GM21529 (cell line): ENCODE data around the gene PRRX1.

Experiments
- ATAC-seq: cut with Tn5 transposase; IDR thresholded peaks from one replicate; pipeline ENCODE4 v1.9.1; 2021; ENCODE audit not compliant: unreplicated experiment

The PRRX1 gene

DNA sequence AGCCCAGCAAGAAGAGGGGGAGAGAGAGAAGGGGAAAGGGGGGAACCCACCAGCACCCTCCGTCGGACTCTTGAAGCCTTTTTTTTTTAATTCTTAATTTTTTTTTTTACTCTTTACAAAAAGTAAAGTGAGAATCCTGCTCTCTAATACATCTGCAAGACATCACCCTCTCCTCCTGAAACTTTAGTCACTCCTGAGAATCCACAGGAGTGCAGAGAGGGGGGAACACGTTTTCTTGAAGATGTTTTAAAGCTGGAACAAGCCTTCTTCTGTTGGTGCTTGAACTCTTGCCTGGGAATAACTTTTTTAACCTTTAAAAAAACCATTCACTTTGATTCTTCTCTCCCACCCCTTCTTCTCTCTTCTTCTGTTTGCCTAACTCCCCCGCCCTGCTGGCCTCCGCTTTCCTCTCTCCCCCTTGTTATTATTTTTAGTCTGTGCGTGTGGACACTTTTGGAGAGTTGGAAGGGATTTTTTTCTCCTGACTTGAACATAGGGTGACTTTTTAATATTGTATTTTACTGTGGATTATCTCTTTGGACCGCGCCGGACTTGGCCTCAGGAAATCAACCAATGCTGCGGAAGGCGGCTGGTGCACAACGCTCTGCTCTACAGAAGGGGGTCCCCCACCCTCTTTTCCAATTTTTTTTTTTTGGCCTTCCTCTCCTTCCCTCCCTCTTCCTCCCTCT, 383 bp upstream of the PRRX1 start:
- no peak for ATAC-seq

DNA sequence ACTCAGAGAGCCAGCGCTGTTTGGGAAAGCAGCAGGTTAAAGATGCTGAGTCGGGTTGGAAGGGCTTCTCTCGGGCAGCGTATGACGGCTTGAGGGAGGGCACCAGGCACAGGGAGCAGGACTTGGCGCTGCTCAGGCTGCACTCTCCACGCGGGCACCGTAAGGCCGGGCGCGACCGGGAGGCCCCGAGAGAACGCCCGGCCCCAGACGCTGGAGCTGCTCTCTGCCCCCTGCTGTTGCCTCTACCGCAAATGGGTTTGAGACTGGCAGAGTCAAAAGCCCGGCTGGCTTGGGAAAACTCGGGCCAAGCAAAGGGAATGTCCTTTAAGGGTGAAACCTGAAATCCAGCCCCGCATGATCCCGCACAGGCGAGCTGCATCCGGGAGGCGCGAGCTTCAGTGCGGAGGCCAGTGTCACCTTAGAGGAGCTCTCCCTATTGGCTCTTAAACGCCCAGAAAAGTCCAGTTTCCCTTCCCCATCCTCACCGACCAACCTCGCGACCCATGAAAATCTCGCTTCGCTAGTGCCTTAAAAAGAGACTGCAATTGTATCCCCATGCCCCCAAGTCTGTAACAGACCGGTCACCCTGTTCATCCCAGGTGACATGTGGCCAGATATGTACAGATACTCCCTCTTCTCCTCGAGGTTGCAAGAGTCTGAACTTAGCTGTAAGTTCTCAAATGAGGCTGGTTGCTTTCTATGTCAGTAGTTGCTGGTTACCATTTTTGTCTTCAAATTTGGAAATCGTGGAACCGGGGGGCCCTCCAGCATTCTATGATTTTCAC, 1.1 kb downstream of the PRRX1 start:
- ATAC-seq = no peak

DNA sequence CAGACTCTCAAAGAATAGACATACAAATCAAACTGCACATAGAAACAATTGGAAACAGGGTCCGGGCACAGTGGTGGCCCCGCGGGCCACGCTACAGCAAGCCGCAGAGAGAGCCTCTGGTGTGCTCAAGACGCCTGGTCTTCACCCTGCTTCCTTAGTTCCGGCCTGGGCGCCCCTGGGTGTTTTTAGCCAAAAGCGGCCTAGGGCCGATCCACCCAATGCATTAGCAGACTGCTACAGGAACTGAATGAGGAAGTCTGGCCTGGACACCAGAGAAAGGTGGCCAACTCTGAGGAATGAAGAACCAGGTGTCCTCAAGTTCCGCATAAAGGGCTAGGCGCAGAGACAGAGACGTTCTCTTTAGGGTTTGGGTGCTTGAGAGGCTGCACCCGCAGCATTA, 1.7 kb downstream of the PRRX1 start:
- ATAC-seq = no peak

DNA sequence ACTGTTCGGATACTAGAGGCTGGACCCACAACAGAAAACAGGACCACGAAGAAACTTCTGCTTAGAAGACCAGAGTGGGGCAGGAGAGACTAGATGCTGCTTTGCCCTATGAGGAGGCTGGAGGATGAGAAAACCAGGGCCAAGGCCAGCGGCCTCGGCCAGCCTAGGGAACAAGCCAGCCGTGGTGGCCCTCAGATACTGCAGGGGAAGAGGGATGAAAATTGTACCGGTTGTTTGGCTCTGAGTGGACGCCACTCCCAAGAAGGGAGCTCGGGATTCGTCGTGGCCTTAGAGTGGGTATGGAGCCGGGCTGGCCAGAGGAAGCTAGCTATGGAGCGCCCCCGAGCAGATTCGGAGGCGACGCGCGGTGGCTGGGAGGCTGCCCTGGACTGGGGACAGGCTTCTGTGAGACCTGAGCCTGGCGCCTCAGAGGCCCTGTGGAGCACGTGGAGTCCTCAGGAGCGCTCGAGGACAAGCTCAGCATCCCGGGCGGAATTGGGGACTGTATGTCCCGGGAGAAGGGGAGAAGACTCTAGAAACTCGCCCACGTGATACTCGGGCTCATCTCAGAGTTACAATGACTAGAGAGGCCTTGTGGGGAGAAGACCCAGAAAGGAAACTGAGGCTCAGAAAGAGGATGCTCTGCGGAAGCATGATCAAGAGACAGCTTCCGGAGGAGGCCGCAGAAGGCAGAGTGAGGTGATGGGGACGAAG, 2.8 kb downstream of the PRRX1 start:
- ATAC-seq = no peak

DNA sequence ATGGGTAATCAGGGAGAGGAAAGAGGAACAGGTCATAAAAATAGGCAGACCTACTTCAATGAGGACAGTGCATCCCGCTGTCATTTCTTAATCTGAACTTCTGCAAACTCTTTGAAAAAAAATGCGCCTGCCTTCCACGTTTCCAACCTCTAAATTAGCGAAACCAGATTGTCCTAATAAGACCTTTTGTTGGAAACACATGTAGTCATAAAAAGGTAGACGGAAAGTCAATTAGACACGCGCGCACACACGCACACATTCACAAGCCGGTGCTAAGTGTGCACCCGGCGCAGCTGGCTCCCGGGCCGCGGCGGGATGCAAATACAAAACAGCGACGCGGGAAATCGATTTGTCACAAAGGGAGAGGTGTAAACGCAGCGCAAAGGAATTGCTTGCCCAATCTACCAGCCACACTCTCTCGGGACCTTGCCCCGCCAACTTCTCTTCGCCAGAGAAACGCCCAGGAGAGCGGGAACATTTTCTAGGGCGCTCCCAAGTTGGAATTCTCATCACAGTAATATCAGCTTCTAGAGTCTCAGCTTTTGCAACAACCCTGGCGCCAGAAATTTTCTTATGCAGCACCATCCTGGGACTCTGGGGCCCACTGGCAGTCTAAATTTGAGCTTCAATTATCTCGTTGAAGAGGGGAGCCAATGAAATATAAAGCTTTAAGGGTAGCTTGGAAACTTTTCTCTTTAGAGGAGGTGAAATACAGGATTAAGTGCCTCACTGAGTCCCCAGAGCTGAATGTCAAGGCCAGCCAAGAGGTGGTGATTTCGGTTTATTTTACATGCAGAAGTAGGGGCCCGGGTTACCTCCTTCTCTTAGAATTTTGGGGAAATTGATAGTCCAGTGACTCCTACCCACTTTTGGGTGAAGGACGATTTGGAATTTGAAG, 4.5 kb downstream of the PRRX1 start:
- ATAC-seq = no peak

DNA sequence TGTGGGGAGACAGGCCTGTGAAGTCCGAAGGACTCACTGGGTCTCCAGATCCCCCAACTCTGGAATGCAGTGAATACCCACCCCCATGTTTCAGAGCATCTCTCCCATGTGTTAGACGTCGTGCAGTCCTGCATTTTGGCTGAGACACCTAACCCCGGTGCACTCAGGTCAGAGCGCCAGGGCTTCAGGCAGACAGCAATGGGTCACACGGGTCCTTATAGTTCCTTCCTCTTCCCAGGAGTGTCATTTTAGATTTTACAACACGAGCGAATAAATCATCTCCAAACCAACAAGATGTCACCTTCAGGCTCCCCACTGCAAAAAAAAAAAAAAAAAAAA, 5.1 kb downstream of the PRRX1 start:
- no peak for ATAC-seq

DNA sequence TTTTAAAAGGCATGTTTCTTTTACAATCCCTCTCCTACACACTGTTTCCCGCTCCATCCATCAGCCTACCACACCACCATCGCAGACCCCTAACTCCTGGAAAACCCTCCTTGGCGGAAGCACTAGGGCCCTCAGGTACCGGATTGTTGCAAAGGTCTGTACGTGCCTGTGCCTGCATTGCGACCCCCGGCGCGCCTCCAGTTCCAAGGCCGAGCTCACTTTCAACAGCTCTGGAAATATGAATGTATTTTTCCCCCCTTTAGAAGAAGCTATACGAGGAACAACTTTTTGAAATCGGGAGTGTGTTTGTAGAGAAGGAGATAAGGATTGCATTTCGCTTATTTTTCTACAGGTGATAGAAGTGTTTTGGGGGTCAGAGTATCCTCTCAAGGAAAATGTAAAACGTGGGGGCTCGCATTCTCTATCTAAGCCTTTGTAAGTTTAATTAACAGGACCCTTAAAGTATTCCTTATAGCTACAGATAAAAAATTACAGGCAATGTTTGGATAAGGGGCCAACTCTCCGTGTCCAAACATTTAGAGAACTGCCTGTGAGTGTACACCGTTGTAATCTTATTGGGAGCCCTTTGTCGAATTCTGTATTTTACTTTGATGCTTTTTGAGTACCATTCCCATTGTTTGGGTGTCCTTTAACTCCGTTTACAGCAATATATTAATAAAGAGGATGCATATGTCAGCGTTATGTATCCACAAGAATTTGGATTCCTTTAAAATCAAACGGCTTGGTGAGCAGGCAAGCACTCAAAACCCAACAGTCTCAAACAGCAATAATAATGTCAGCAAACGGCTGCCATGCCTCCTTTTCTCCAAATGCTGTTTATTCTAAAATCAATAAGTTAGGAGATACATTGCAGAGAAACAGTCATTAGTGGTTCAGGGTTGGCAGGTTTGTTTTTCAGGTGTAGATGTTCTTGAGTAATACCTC, 5.9 kb downstream of the PRRX1 start:
- no peak for ATAC-seq

DNA sequence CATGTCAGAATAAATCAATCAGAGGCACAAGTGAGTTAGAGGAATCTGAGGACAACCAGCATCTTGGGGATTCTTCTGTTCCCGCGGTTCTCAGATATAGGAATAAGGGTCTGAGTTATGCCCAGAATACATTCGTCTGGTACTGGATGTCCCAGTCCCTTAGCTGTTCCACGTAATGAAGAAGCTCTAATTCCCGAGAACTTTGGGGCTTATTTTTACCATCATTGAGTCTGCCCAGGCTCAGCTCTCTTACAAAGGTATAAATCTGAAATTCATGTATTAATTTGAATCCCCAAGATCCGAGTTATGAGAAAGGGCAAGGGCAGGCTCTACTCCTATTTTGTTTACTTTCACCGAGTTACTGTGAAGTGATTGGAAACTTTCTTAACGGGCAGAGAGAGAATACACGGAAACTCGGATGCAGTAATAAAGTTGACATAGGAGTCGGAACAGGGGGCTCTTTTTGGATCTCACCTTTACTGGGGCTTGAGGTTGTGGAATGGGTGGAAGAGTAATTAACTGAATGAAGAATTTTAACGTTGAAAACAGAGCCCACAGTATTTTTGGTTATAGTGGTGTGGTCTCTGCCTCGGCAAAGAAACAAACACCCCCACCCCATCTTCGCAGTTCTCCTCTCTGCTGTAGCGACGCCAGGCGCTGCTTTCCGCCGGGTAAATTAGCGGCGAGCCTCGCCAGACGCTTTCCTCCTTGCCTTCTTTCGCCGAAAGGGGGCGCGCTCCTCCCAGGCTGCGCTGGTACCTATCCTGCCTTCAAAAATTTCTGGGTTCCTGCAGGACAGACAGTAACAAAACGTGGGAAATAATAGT, 7.1 kb downstream of the PRRX1 start:
- no peak for ATAC-seq

DNA sequence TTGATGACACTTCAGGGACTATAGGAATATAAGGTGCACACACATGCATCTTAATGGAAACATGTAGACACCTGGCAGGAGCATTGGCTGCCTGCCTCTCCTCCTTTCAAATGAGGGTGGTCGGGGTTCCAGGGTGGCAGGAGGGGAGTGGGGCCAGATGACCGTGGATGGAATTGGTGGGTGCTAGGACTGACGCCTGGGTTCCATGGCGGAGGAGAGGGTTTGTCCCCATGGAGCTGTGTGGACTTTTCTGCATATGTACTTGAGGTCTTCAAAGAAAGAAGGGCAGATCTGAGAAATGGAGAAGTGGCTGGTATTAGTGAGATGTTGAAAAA, 7.7 kb downstream of the PRRX1 start:
- no peak for ATAC-seq

DNA sequence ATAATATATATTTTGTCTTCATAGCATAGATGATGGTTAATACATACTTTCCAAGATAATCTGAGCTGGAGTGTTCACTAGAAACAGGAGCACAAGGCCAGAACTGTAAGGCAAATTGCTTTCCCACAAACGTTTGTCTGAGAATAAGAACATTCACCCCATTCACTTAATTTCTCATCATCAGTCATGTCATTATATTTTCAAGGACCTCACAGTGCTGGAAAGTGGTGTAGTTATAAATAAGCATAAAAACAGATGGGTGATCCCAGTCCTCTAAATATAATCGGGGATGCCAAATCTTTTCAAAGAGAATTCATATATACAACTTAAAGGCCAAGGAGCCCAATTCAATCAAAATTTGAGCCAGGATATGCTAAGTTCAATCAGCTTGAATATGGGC, 8.4 kb downstream of the PRRX1 start:
- no peak for ATAC-seq

DNA sequence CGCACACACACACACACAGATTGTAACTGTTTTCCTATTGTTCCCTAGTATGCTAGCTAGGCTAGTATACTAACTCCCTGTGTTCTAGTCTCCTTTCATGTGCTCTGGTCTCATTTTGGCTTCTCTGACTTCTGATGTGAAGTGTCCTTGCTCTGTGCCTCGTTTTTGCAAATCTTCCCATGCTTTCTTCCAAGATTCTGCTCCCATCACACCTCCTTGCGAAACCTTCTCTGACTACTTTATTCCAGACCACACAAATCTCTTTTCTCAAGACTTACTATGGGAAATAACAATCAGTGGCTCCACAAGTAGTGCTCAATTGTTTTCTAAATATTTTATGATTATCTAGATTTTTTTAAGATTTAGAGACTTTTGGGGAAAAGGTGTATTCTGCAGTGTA, 10.3 kb downstream of the PRRX1 start:
- no peak for ATAC-seq

DNA sequence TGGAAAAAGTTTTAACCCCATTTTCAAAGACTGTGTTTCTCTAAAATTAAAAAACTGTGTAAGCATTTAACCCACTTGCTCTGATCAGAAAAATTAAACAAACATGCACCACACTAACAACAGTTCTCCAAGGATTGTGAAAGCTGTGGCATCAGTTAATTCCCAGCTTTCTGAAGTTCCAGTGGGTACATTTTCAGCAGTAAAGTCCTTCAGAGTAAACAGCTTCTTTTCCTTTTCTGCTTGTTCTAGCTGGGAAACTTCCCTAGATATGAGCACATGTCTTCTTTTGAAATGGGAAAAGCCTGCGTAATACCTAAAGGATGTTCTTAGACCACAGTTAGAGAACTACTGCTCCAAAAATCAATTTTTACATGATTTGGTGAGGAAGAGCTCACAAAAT, 11.1 kb downstream of the PRRX1 start:
- ATAC-seq = no peak

DNA sequence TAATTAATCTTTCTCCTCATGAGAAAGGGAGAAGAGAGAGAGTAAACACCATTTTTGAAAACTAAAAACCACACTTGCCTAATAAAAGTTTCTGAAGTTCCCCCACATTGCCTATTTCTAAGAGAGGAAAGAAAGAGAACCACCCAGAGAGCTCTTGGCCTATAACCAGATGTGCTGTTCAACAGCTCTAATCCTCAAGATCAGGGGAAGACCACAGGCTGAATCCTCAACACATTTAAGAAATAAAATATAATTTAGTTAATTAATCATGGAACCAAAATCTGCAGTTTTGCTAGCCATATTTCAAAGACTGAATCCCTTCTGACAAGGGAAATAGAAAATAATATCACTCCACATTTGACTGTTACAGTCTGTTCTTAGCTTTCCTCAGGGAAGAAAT, 11.9 kb downstream of the PRRX1 start:
- ATAC-seq = no peak

DNA sequence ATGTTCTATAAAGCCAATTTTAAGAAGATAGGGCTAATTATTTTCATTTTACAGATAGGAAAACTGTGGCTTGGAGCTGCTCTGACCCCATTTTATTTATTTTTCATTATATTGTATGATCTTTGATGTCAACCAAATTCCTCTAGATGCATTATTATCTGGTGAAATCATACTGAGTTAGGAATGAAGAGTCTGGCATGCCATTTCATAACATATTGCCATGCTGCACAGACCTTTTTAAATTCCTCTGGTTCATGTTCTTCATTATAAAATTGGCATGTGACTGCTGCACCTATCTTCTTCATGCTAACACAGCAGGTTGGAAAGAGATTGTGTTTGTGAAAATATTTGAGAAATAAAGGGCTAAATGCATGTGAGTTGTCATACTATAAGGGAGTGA, 12.7 kb downstream of the PRRX1 start:
- ATAC-seq = no peak

DNA sequence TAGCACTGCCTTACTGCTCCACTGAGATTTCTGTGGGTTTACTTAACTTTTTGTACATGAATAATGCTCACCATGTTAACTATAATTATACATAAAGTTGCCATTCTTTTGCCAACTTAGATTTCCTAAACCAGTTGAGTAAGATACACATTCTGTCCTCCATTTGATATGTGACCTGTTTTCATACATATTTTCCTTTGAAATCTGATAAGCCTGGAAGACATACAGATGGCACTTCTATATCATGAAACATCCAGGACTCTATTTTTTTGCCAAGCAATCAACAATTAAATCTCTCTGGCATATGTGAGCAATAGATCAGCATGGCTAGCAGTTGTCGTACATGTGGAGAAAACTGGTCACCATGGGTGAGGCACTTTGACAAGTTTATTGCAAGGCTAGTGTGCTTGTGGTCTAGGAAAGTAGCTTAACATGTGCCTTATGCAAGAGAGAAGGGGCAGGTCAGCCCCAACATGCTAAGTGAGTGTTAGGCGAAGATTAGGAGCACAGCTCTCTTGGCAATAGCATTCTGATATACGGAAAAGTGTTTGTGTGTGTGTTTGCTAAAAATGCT, 14.2 kb downstream of the PRRX1 start:
- ATAC-seq = no peak

DNA sequence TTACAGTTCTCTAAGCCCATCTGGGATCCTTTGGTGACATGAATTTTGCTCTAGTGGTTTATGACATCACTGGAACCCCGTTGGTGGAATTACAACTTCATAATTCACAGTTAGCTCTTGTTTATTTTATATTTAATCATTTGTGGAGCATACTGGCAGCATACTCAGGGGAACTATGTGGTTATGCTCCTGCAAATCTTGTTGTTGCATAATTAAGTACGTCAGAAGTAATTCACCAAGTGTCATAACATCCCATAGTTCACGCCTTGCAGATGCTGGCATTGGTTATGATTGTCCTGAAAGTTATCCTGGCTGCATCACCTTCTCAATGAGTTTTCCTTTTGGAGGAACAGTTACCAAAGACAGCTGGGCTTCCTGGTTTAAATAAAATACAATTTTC, 16.5 kb downstream of the PRRX1 start:
- no peak for ATAC-seq

DNA sequence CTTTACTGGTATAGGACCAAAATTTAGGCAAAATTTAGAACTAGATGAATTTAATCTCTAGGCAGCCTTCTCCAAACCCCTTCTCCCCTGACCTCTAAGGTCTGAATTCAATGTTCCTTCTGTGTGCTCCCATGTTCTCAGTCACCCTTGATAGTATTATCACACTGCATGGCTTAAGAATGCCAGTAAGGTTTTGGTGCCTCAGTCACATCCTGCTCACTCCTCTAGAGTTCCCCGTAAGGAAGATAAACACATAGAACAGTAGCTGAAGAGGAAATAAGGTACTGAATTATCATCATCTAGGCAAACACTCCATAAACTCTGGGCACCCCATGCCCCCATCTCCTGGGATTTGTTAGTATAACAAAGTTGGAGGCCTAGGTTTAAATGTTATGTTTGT, 18.2 kb downstream of the PRRX1 start:
- ATAC-seq = no peak

DNA sequence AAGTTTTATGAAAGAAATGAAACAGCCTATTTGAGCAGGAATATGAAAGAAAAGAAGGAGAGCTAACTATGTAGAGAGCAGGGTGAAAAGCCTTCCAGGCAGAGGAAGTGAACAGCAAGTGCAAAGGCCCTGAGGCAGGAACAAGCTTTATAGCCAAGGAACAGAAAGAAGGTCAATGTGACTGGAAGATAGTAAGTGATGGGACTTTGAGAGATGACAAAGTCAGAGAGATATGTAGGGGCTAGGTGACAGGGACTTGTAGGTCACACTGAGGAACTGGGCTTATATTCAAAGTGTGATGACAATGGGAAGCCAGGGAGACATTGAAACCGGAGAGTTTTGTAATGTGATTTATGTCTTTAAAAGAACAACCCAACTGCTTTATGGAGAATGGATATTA, 18.9 kb downstream of the PRRX1 start:
- ATAC-seq = no peak

DNA sequence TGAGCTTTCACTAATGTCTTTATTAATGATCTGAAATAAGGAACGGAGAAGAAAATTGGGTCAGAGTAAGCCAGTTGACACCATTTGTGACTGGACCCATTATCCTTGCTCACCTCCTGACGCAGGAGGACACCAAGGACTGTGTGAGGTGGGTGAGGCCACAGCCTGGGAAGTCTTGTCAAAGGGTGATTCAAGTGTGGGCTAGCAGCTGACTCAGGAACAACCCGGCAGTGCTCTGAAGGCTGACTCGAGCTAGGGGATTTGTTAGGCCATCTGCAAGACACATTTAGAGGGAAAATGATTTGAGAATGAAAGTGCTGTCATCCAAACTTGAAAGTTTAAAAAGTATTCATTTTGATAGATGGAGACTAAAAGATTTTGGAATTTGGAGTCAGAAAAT, 21.2 kb downstream of the PRRX1 start:
- ATAC-seq = no peak
